ENCODE measurements around the gene OAS2. TPM values are rescaled to one million over a fixed set of nuclear protein-coding genes. Genes with fewer than 3 reads are reported as not detected.

Gene OAS2
- total and polyA plus RNA-seq, 8 donors, result 0.79 to 3.9 (median 1.2) TPM

DNA sequence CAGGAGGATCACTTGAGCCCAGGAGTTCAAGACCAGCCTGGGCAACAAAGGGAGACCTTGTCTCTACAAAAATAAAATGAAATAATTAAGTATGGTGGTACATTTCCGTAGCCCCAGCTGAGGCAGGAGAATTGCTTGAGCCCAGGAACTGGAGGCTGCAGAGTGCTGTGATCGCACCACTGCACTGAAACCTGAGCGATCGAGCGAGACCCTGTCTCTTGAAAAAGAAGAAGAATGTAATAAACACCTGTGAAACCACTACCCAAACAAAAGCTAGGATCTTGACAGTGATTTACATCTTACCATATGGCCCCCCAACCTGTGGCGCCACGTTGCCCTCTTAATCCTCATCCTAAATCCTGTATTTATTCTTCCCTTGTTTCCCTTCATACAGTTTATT lies 72.5 kb downstream of the OAS2 start:
- Histone ChIP-seq H3K27me3 (no peaks in the 10 kb centered on the region), H3K27ac (no peak overlapping the region), H3K4me3 (no peak overlapping the region), H3K4me1 (no peaks in the 10 kb centered on the region), H3K36me3 (no peaks in the 10 kb centered on the region), H3K9me3 (no peaks in the 10 kb centered on the region)
- peak in 1 of 6 donors; percentile 3 for DNase-seq
- ATAC-seq, result no peak
- intact Hi-C loops (cut with DNase I), result loop anchor here in 2 of 3 donors (1.0 to 10.0 kb wide), 4 partner anchors 47 to 129 kb away; no protein-coding TSS in a partner anchor
- TF ChIP-seq, protein P1, sequence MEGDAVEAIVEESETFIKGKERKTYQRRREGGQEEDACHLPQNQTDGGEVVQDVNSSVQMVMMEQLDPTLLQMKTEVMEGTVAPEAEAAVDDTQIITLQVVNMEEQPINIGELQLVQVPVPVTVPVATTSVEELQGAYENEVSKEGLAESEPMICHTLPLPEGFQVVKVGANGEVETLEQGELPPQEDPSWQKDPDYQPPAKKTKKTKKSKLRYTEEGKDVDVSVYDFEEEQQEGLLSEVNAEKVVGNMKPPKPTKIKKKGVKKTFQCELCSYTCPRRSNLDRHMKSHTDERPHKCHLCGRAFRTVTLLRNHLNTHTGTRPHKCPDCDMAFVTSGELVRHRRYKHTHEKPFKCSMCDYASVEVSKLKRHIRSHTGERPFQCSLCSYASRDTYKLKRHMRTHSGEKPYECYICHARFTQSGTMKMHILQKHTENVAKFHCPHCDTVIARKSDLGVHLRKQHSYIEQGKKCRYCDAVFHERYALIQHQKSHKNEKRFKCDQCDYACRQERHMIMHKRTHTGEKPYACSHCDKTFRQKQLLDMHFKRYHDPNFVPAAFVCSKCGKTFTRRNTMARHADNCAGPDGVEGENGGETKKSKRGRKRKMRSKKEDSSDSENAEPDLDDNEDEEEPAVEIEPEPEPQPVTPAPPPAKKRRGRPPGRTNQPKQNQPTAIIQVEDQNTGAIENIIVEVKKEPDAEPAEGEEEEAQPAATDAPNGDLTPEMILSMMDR (IDR thresholded peaks at IDR 0.05), result no peak
- no peak for FAIRE-seq
- whole genome bisulfite sequencing, 2 donors, result 87 to 88% methylated on average over 7 of the region's 7 CpGs

GRCh38 chr12:113051759-113052158 lies 73.4 kb downstream of the OAS2 start:
- H3K4me1 ChIP-seq, result no peaks in the 10 kb centered on the region
- ATAC-seq, result no peak
- TF ChIP-seq, protein P1 (IDR thresholded peaks at IDR 0.05), result no peak
- H3K36me3 ChIP-seq, result no peaks in the 10 kb centered on the region
- 87 to 88% methylated on average over 4 of the region's 4 CpGs for WGBS, 2 donors
- no peaks in the 10 kb centered on the region for H3K27me3 ChIP-seq
- H3K4me3 ChIP-seq, result no peak overlapping the region
- DNase-seq, result no peak
- FAIRE-seq, result no peak
- intact Hi-C loops (cut with DNase I), result loop anchor here in 2 of 3 donors (5.0 to 10.0 kb wide), 3 partner anchors 46 to 121 kb away; no protein-coding TSS in a partner anchor
- H3K27ac ChIP-seq, result no peak overlapping the region
- H3K9me3 ChIP-seq, result no peaks in the 10 kb centered on the region

GRCh38 chr12:113052326-113052725 lies 74.0 kb downstream of the OAS2 start:
- no peak for FAIRE-seq
- H3K9me3 ChIP-seq, result no peaks in the 10 kb centered on the region
- no peak for ATAC-seq
- no peak overlapping the region for H3K27ac ChIP-seq
- H3K4me3 ChIP-seq, result no peak overlapping the region
- 46 to 60% methylated on average over 4 of the region's 4 CpGs for WGBS, 2 donors
- H3K4me1 ChIP-seq, result no peaks in the 10 kb centered on the region
- DNase-seq, result peak in 1 of 6 donors; percentile 21
- intact Hi-C loops (cut with DNase I), result loop anchor here in 2 of 3 donors (5.0 to 10.0 kb wide), 3 partner anchors 45 to 120 kb away; no protein-coding TSS in a partner anchor
- H3K27me3 ChIP-seq, result no peaks in the 10 kb centered on the region
- TF ChIP-seq, protein P1 (IDR thresholded peaks at IDR 0.05), result no peak
- H3K36me3 ChIP-seq, result no peaks in the 10 kb centered on the region

- H3K4me3 ChIP-seq, result no peak overlapping the region
- TF ChIP-seq, protein P1 (IDR thresholded peaks at IDR 0.05), result no peak
- ATAC-seq, result no peak
- intact Hi-C loops (cut with DNase I), result loop anchor here in 2 of 3 donors (5.0 to 10.0 kb wide), 3 partner anchors 42 to 117 kb away; no protein-coding TSS in a partner anchor
- H3K27me3 ChIP-seq, result no peaks in the 10 kb centered on the region
- no peaks in the 10 kb centered on the region for H3K4me1 ChIP-seq
- FAIRE-seq, result no peak
- no peaks in the 10 kb centered on the region for H3K36me3 ChIP-seq
- no peak overlapping the region for H3K27ac ChIP-seq
- H3K9me3 ChIP-seq, result no peaks in the 10 kb centered on the region
- WGBS, 2 donors, result 62 to 72% methylated on average over 4 of the region's 4 CpGs
- DNase-seq, result peak in 1 of 6 donors; percentile 6
These were observed 76.7 kb downstream of the OAS2 start for GRCh38 chr12:113054948-113055486.

Measured in pancreas (tissue), 10 donors.